ENCODE measurements around the gene BAHCC1.

DNA sequence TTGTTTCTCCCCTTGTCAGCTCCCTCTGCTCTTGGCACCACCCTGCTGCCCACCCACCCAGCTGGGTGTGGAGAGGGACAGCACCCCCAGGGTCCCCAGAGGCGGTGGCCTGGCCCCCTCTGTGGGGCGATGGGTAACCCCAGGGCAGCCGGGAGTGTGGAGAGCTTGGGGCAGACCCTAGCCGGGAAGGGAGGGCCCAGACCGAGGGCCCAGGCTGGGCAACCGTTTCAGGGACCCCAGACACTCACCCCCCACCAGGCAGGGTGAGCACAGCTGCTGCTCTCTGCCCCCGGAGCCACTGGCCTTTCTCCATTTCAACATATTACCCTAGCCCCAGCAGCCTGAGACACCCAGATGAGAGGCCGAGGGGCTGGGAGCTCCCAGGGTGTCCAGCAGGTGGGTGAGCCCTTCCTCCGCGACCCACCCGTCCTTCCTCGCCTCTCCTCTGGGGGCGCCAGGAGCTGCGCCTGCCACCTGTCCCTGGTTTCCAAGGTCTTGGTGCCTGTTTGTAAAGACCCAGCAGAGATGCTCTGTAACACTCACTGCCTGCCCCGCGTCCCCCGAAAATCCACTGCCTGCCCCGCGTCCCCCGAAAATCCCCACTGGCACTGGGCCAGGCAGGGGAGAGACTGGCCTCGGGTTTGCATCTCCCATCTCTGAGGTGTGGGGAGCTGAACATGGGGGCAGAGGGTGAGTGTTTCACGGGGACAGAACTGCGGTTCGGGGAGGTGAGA, 45.4 kb downstream of the BAHCC1 start:
- TF ChIP-seq CTCF (conservative IDR thresholded peaks at IDR 0.05; ENCODE audit: low read depth, low read length) (peak; percentile 71), EZH2 (IDR thresholded peaks at IDR 0.05; ENCODE audit: low read length, unreplicated experiment) (no peak)
